Stimulated activated CD8-positive, alpha-beta memory T cell treated with anti-CD3 and anti-CD28 coated beads, Interleukin-7, amount 100 ng/mL, for 1 hour (primary cell): ENCODE results near the gene ANKRD65.
"Not testable (repeated sequence)": the region's sequence is repeated elsewhere in the genome, so short reads cannot be mapped to it uniquely, and the experiment has no call there.

ENCODE experiments used
- DNase-seq, 2 donors: peaks; one replicate each; pipeline ENCODE4 v3.0.0-alpha.2; 2020; ENCODE audit warnings: low read depth in 2 of 2

Gene ANKRD65

GRCh38 chr1:1417396-1417795 is 3.7 kb downstream of the ANKRD65 start:
- DNase-seq: not testable (repeated sequence)

- no peak for DNase-seq
Observed at GRCh38 chr1:1415751-1416150, 5.3 kb downstream of the ANKRD65 start.

GRCh38 chr1:1412311-1412902 is 8.7 kb downstream of the ANKRD65 start:
- not testable (repeated sequence) for DNase-seq

- no peak for DNase-seq
Observed at GRCh38 chr1:1411626-1412025, 9.4 kb downstream of the ANKRD65 start.

- DNase-seq: not testable (repeated sequence)
Observed at GRCh38 chr1:1410238-1410637, 10.8 kb downstream of the ANKRD65 start.

- DNase-seq: no peak
Observed at GRCh38 chr1:1407636-1408318, 13.3 kb downstream of the ANKRD65 start.

GRCh38 chr1:1406821-1407635 is 14.0 kb downstream of the ANKRD65 start, which contains the start of gene MRPL20:
TSS of gene MRPL20 (minus strand) at chr1:1407293. CDS start at chr1:1407217, 76 bp downstream.
- peak; percentile 93 for DNase-seq

GRCh38 chr1:1406101-1406820 is 14.8 kb downstream of the ANKRD65 start:
- no peak for DNase-seq

GRCh38 chr1:1403653-1404052 is 17.4 kb downstream of the ANKRD65 start:
- no peak for DNase-seq

- not testable (repeated sequence) for DNase-seq
Observed at GRCh38 chr1:1402901-1403392, 18.1 kb downstream of the ANKRD65 start.

- no peak for DNase-seq
Observed at GRCh38 chr1:1402072-1402900, 18.8 kb downstream of the ANKRD65 start.

GRCh38 chr1:1401457-1402010 is 19.5 kb downstream of the ANKRD65 start:
- DNase-seq: no peak

GRCh38 chr1:1400576-1401456 is 20.3 kb downstream of the ANKRD65 start:
- DNase-seq: no peak

GRCh38 chr1:1399872-1400575 is 21.1 kb downstream of the ANKRD65 start:
- no peak for DNase-seq

GRCh38 chr1:1399187-1399871 is 21.7 kb downstream of the ANKRD65 start, which contains the start of gene CCNL2:
TSS of gene CCNL2 (minus strand) at chr1:1399335. CDS start at chr1:1399306, 29 bp downstream.
- peak; percentile 98 for DNase-seq

- no peak for DNase-seq
Observed at GRCh38 chr1:1398677-1399186, 22.3 kb downstream of the ANKRD65 start.

- DNase-seq: no peak
Observed at GRCh38 chr1:1397839-1398523, 23.1 kb downstream of the ANKRD65 start.
